DMS53 (cell line): ENCODE results near the gene ATRAID.

ENCODE experiments used
- DNase-seq: peaks from one replicate; lab custom pipeline; 2025; lab: John Stamatoyannopoulos, UW

Gene ATRAID

GRCh38 chr2:27250652-27251379, 39.0 kb downstream of the ATRAID start:
- no peak for DNase-seq

GRCh38 chr2:27251766-27252165, 39.9 kb downstream of the ATRAID start:
- DNase-seq: no peak

- no peak for DNase-seq
These were observed 43.3 kb downstream of the ATRAID start for GRCh38 chr2:27255187-27255586.

- DNase-seq: no peak
These were observed 43.8 kb downstream of the ATRAID start for GRCh38 chr2:27255660-27256059.

- DNase-seq: no peak
These were observed 45.1 kb downstream of the ATRAID start for GRCh38 chr2:27256855-27257454.

- DNase-seq: no peak
These were observed 46.2 kb downstream of the ATRAID start for GRCh38 chr2:27258051-27258450.

- no peak for DNase-seq
These were observed 49.5 kb downstream of the ATRAID start for GRCh38 chr2:27261241-27261925.

- no peak for DNase-seq
These were observed 50.1 kb downstream of the ATRAID start for GRCh38 chr2:27261926-27262298.

- peak; percentile 53 for DNase-seq
These were observed 50.8 kb downstream of the ATRAID start, which contains the start of gene SLC30A3 for GRCh38 chr2:27262379-27263286. Gene SLC30A3, minus strand, starts transcription at chr2:27263047. Its CDS starts 141 bp downstream, at chr2:27262906.

- DNase-seq: peak; percentile 51
These were observed 51.7 kb downstream of the ATRAID start for GRCh38 chr2:27263287-27264252.

GRCh38 chr2:27264253-27264752, 52.5 kb downstream of the ATRAID start:
- peak; percentile 59 for DNase-seq

GRCh38 chr2:27264753-27265535, 53.1 kb downstream of the ATRAID start:
- DNase-seq: peak; percentile 82

GRCh38 chr2:27265536-27265870, 53.7 kb downstream of the ATRAID start:
- DNase-seq: no peak
